COR-L47 (cell line): Measurements from ENCODE around the gene ZNF670.
"Not testable (repeated sequence)": the region's sequence is repeated elsewhere in the genome, so short reads cannot be mapped to it uniquely, and the experiment has no call there.

ENCODE experiments used
- DNase-seq: peaks from one replicate; lab custom pipeline; 2025; lab: John Stamatoyannopoulos, UW

Gene ZNF670

DNA sequence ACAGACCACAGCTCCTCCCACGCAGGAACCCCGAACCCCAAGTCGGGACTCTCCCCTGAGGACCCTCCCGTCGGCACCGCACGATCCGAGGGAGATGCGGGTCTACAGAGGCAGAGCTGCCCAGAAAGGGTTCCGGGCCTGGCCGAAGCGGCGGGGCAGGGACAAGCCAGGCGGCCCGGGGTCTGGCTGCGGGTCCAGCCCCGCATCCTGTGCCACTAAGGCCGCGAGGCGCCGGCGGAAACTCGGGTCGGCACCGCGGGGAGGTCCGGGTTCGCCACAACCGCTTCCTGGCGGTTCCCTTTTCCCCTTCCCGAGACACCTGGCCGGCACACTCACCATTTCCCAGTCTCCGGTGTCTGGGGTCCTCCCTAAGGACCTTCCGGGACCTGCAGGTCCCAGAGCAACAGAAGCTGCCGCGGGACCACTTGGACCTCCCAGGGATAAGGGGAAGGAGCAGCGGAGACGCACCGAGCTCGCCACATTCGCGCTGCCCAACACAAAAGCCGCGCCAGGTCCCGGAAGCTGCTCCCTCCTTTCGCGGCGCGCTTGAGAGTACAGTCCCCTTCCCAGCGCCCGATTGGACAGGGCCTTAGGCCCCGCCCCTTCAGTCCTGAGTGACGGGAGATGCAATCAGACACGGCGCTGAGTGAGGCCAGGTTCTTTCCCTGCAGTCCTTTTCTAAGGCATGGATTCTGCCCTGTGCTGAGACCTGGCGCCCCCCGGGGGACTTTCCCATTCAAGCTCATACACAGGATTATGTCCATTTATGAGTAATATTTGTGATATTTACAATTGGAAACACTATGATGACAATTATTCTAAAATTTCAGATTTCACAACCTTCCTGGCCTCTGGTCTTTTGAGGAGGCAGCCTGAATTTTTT lies at the start of gene ZNF670:
Gene ZNF670 (minus strand): TSS at position 554 of the 883 bp plus-strand sequence. CDS start 215 bp downstream, at position 339.
- DNase-seq = peak; percentile 95

DNA sequence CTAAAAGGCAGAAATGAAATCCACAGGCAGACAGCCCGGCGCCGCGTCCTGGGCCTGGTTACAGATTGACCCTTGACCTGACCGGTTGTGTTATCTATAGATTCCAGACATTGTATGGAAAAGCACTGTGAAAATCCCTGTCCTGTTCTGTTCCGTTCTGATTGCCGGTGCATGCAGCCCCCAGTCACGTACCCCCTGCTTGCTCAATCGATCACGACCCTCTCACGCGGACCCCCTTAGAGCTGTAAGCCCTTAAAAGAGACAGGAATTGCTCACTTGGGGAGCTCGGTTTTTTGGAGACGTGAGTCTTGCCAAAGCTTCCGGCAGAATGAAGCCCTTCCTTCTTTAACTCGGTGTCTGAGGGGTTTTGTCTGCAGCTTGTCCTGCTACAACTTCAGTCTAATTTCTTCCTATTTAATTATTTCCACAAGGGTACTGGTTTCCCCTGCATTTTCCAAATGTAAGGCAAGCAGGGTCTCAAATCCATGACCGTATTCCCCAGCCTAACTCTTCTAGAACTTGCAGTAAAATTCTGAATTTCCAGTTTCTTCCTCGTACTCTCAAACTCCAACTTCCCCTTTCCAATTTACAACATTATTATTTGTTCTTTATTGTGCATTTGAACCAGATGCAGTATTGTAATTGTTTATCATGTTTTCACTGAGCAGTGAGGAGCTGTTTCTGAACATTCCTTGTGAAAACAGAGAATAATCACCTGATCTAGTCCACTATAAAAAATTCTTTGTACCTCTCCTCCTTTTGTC lies 49.1 kb upstream of the ZNF670 start:
- not testable (repeated sequence) for DNase-seq

- DNase-seq = not testable (repeated sequence)
These were observed 48.0 kb upstream of the ZNF670 start for GRCh38 chr1:247126601-247127000.

- DNase-seq = not testable (repeated sequence)
These were observed 47.6 kb upstream of the ZNF670 start for GRCh38 chr1:247126166-247126565.

GRCh38 chr1:247121382-247121781 lies 42.8 kb upstream of the ZNF670 start:
- DNase-seq = no peak

GRCh38 chr1:247120408-247120668 lies 41.7 kb upstream of the ZNF670 start:
- DNase-seq = not testable (repeated sequence)

GRCh38 chr1:247119600-247120407 lies 41.2 kb upstream of the ZNF670 start:
- no peak for DNase-seq

- peak; percentile 32 for DNase-seq
These were observed 40.4 kb upstream of the ZNF670 start for GRCh38 chr1:247118946-247119446.

DNA sequence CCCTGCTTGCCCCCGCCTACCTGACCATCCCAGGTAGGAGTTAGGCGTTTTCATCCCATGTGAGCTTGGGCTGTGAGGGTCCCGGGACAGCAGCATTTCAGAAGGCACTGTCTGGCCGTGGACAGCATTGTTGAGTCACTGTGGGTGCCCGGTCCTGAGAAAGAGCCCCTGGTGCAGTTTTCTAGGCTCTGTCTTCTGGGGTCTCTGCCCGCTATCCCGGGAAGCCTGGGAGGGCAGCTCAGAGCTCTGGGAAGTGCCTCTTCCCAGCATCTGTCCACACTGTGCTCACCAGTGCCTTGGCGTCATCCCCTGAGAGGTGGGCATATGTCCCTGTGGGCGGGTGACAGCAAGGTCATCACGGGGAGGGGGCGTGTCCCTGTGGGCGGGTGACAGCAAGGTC lies 36.9 kb upstream of the ZNF670 start:
- DNase-seq = no peak

GRCh38 chr1:247115141-247115510 lies 36.5 kb upstream of the ZNF670 start:
- no peak for DNase-seq

- no peak for DNase-seq
These were observed 35.9 kb upstream of the ZNF670 start for GRCh38 chr1:247114351-247115140.

DNA sequence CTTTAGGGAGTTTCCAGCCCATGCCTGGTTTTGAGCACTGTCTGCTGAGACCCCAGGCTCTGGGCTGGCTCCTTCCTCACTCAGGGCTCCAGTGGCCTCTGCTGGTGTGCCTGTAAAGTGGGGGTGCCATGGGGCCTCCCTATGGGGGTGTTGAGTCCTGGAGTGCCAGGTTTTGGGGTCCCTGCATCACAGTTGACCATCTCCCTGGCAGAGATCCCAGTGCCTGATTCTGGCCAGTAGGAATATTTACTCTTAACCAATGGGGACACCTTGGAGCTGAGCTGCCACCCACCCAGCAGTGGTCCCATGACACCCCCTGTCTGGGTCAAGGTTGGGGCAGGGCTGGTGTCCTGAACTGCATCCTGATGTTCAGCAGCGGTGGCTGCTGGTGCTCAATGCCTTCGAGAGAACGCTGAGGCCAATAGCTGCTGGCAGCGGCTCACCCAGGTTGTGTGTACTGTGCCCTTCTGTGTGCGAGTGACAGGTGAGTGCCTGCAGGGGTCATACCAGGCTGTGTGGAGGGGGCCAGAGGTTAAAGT lies 35.2 kb upstream of the ZNF670 start:
- no peak for DNase-seq

GRCh38 chr1:247113094-247113497 lies 34.5 kb upstream of the ZNF670 start:
- DNase-seq = no peak

DNA sequence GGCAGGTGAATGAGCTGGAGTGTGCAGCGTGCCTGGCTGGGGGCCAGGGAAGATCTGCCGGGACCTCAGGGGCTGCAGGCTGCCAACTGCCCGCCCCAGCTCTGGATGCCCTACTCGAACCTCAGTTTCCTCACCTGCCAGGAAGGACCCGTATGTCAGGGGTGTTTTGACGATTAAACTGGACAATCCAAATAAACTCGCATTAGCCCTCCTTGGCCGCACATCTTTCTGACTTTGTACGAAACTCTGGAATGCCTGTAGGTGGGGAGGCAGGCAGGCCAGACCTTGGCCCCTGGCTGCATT lies 33.8 kb upstream of the ZNF670 start:
- no peak for DNase-seq

- peak; percentile 21 for DNase-seq
These were observed 33.3 kb upstream of the ZNF670 start for GRCh38 chr1:247111700-247112478.

DNA sequence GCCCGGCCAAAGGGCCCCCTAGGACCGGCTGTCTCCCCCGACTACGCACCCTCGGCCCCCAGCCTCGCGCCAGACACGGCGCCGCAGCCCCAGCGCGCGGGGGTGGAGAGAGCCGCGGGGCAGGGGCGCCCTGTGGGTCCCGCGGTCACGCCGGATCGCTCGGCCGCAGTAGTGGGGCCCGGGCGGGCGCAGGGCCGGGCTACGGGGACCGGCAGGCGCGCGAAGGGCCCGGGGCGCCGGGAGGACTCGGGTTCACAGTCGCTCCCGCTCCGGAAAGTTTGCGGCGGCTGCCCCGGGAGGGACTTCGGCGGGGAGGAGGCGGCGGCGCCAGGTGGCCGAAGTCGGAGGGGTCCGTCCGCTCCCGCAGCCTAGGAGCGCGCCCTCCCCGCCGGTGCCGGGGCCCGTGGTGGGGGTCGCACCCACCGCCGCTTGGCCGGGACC lies 32.7 kb upstream of the ZNF670 start:
- no peak for DNase-seq

DNA sequence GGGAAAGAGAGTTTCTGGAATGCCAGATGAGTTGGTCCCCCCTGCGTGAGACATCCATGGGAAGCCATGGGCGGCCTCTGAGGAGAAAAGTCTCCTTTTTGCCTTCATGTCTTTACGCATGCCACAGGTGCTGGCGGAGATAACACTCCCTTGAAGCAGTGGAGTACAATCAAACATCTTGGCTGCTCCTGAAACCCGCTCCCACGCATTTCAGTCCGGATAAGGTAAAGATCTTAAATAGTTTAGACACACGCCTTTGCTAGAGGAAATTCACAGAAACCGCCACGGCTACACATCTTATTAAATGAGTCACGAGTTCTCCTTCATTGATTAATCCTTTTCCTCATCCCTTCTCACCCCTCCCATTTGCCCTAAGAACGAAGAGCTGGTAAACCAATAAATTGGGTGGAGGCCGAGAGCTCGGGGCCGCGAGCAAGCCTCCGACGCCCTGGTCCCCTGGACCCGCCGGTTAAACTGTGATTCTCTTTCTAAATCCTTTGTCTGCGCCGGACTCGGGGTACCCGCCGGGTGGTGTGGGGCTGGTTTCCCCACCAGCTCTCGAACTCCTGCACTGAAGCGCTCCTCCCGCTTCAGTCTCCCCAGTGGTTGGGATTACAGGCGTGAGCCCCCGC lies 32.1 kb upstream of the ZNF670 start:
- no peak for DNase-seq

- no peak for DNase-seq
These were observed 29.1 kb upstream of the ZNF670 start for GRCh38 chr1:247107694-247108093.

GRCh38 chr1:247105966-247106365 lies 27.4 kb upstream of the ZNF670 start:
- no peak for DNase-seq

GRCh38 chr1:247104965-247105364 lies 26.4 kb upstream of the ZNF670 start:
- DNase-seq = no peak
